Ishikawa (cell line): Measurements from ENCODE around the gene OR5I1.

Experiments
- CREB1 ChIP-seq: IDR thresholded peaks from 2 replicates; pipeline ENCODE4 v1.6.1; 2012; ENCODE audit warnings: low read depth
- TAF1 ChIP-seq: IDR thresholded peaks from 2 replicates; pipeline ENCODE4 v1.6.1; 2012; ENCODE audit warnings: low read depth, mild to moderate bottlenecking
- TEAD4 ChIP-seq: IDR thresholded peaks from 2 replicates; pipeline ENCODE4 v1.6.1; 2012
- YY1 ChIP-seq: IDR thresholded peaks from 2 replicates; pipeline ENCODE4 v1.6.1; 2012; ENCODE audit warnings: low read depth
- ZBTB7A ChIP-seq: IDR thresholded peaks from 2 replicates; pipeline ENCODE4 v1.6.1; 2012; ENCODE audit warnings: low read depth
- TF ChIP-seq, protein P1 (sequence below): IDR thresholded peaks from 2 replicates; pipeline ENCODE4 v1.6.1; 2012
- TF ChIP-seq, protein P2 (sequence below): IDR thresholded peaks from 2 replicates; pipeline ENCODE4 v1.6.1; 2012; ENCODE audit warnings: low read depth, mild to moderate bottlenecking

DNA sequence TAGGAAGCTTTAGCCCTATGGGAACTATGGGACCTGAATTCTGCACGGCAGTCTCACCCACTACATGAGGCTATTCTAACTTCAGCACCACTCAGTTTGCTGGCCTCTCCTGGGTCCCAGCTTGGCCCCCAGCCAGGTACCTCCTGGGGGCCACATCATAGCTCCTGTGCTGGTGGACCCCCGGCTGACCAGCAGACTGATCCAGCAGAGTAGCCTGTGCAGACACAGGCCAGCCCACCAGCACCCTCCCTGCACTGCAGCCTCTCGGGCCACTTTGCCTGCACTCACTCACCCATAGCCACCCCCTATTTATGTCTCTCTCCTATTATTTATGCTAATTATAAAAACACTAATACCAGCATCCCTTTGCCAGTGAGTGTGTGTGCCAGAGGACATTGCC is 34.7 kb upstream of the OR5I1 start:
- TF ChIP-seq, protein P1, sequence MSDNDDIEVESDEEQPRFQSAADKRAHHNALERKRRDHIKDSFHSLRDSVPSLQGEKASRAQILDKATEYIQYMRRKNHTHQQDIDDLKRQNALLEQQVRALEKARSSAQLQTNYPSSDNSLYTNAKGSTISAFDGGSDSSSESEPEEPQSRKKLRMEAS: no peak
- TF ChIP-seq, protein P2, sequence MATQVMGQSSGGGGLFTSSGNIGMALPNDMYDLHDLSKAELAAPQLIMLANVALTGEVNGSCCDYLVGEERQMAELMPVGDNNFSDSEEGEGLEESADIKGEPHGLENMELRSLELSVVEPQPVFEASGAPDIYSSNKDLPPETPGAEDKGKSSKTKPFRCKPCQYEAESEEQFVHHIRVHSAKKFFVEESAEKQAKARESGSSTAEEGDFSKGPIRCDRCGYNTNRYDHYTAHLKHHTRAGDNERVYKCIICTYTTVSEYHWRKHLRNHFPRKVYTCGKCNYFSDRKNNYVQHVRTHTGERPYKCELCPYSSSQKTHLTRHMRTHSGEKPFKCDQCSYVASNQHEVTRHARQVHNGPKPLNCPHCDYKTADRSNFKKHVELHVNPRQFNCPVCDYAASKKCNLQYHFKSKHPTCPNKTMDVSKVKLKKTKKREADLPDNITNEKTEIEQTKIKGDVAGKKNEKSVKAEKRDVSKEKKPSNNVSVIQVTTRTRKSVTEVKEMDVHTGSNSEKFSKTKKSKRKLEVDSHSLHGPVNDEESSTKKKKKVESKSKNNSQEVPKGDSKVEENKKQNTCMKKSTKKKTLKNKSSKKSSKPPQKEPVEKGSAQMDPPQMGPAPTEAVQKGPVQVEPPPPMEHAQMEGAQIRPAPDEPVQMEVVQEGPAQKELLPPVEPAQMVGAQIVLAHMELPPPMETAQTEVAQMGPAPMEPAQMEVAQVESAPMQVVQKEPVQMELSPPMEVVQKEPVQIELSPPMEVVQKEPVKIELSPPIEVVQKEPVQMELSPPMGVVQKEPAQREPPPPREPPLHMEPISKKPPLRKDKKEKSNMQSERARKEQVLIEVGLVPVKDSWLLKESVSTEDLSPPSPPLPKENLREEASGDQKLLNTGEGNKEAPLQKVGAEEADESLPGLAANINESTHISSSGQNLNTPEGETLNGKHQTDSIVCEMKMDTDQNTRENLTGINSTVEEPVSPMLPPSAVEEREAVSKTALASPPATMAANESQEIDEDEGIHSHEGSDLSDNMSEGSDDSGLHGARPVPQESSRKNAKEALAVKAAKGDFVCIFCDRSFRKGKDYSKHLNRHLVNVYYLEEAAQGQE: no peak
- no peak for TF ChIP-seq TAF1
- no peak for TF ChIP-seq CREB1
- TF ChIP-seq TEAD4: no peak
- TF ChIP-seq ZBTB7A: no peak
- no peak for TF ChIP-seq YY1
